ENCODE measurements around the gene UPB1.

DNA sequence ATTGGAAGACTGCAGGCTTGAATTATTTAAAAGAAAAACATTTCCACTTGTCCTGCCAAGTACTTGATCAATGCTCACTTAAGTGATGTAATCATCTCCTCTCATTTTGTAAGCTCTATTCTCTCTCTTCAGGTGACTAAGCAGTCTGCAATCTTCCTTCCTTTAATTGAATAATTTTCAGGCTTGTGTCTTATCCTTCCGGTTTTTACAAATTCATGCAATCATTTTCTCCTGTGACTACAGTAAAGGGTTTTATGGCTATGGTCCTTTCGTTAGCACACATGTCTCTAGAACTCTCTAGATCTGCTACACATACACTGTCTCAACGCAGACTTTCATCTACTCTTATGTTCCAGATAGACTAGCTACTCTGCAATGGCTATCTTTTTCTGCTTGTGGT lies 12.6 kb upstream of the UPB1 start:
- TF ChIP-seq POLR2A (IDR thresholded peaks at IDR 0.05), result no peak
- TF ChIP-seq, protein P1, sequence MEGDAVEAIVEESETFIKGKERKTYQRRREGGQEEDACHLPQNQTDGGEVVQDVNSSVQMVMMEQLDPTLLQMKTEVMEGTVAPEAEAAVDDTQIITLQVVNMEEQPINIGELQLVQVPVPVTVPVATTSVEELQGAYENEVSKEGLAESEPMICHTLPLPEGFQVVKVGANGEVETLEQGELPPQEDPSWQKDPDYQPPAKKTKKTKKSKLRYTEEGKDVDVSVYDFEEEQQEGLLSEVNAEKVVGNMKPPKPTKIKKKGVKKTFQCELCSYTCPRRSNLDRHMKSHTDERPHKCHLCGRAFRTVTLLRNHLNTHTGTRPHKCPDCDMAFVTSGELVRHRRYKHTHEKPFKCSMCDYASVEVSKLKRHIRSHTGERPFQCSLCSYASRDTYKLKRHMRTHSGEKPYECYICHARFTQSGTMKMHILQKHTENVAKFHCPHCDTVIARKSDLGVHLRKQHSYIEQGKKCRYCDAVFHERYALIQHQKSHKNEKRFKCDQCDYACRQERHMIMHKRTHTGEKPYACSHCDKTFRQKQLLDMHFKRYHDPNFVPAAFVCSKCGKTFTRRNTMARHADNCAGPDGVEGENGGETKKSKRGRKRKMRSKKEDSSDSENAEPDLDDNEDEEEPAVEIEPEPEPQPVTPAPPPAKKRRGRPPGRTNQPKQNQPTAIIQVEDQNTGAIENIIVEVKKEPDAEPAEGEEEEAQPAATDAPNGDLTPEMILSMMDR (IDR thresholded peaks at IDR 0.05), result no peak
- TF ChIP-seq POLR2AphosphoS5 (IDR thresholded peaks at IDR 0.05), result no peak

Data from breast epithelium (tissue), 3 donors.